Fibroblast of skin of back (primary cell): ENCODE results near the gene TWNK.
"Not testable (repeated sequence)": the region's sequence is repeated elsewhere in the genome, so short reads cannot be mapped to it uniquely, and the experiment has no call there.

ENCODE experiments used
- DNase-seq: peaks from one replicate; pipeline ENCODE4 v3.0.0-alpha.2; 2013

TWNK gene

GRCh38 chr10:100972904-100973535 is 14.3 kb upstream of the TWNK start:
- DNase-seq = no peak

GRCh38 chr10:100975397-100975796 is 11.9 kb upstream of the TWNK start:
- not testable (repeated sequence) for DNase-seq

DNA sequence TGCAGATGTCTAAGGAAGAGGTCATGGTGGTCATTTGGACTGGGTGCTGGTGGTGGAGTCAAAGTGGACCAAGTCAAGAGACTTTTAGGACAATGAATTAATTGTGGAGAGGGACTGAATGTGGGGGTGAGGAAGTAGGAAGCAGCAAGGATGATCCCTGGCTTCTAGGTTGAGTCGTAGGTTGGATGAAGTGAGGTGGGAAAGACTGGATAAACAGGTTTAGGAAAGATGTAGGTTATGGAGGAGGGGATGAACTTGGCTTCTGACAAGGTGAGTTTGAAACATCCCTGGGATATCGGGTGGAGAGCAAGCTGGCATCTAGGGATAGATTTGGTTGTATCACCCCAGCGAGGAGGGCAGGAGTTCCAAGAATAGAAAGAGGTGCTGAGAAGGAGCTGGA is 10.4 kb upstream of the TWNK start:
- no peak for DNase-seq

- DNase-seq = no peak
These were observed 9.9 kb upstream of the TWNK start for GRCh38 chr10:100977436-100977835.

- no peak for DNase-seq
These were observed 9.0 kb upstream of the TWNK start for GRCh38 chr10:100978121-100978900.

GRCh38 chr10:100978901-100979195 is 8.5 kb upstream of the TWNK start:
- no peak for DNase-seq

GRCh38 chr10:100979791-100980272 is 7.5 kb upstream of the TWNK start:
- DNase-seq = no peak

DNA sequence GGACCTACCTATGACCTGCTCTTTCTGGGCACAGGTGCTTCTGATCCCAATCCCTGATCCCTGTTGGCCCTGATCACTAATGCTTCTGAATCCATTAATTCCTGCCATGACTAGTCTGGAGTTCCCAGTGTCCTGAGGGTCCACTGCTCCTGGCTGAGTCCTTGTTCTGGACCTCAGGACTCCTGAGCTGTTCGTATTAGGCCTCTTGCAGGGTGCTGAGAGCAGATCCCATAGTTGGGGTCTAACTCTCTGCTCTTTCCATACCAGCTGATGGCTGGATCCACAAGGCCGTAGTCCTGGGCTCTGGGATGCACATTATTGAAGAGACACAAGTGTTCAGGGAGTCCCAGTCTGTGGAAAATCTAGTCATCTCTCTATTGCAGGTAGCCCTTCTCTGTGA is 7.0 kb upstream of the TWNK start:
- no peak for DNase-seq

GRCh38 chr10:100980711-100981110 is 6.6 kb upstream of the TWNK start:
- no peak for DNase-seq

DNA sequence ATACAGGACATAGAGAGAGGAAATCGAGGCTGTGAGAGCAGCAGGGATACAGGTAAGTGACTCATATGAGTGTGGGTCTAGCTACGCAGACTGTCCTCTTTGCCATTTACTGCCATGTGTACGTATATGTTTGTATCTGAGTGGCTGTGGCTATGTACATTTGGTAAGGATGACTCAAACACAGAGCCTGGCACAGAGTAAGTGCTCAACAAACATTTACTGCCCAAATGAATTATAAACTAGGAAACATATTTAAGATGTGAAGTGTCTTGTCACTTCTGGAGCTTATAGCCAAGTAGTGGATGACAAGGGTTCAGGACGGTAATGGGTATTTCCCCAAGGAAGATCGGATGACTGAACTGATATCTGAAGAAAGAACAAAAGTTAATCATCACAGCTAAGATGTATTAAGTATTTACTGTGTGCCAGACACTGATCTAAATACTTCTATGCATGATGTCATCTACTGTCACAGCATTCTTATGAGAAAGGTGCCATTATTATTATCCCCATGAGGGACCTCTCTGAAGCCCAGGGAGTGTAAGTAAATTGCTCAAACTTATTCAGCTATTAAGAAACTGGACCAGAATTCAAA is 6.1 kb upstream of the TWNK start:
- DNase-seq = no peak

GRCh38 chr10:100982916-100983830 is 4.2 kb upstream of the TWNK start:
- no peak for DNase-seq

DNA sequence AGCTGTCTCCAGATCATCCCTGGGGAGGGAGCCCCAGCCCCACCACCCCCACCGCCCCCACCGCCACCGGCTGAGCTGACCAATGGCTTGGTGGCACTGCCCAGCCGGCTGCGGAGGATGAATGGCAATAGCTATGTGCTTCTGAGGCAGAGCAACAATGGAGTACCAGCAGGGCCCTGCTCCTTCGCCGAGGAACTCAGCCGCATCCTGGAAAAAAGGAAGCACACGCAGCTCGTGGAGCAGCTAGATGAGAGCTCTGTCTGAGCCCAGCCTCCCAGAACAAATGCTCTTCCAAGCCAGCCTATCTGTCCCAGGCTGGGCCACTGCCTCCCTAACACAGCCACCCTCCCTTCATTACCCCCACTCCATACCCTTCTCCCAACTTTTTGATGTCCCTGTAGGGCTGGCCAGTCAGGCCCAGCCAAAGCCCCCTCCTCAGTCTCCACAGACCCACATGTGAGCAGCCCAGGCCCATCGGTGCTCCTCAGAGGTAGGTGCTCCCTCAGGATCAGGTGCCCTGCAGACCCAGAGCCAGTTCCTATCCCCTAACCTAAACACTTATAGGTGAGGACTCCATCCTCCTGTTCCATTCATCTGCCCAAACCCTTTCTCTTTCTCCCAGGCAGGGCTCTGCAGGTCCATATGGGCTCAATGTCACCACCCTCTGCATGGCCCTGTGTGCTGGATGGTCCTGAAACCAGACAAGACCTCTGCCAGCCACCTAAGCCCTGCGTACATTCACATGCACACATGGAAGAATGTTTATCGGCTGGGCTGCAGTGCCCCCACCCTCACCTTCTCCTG is 3.3 kb upstream of the TWNK start:
- DNase-seq = no peak

DNA sequence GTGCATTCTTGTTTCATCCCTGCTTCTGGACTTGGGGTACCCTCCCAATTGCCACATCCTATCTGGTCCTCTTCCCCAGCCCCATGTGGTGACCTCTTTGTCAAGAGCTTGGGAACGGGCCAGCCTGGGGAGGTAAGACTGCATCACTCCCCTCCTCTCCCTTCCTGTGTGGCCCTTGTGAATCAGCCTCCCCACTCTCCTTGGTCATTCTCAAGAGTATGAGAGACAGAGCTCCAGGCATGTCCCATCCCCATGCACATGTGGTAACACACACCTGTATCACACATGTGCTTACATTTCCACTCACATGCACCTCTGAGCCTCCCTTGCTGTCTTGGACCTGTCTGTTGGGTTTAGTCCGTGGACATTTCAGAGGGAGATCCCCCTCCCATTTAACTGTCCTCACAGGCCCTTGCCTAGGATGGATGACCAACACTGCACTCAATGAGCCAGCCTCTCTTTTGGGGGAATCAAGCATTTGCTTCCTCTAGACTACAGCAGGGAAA is 2.6 kb upstream of the TWNK start:
- DNase-seq = no peak

DNA sequence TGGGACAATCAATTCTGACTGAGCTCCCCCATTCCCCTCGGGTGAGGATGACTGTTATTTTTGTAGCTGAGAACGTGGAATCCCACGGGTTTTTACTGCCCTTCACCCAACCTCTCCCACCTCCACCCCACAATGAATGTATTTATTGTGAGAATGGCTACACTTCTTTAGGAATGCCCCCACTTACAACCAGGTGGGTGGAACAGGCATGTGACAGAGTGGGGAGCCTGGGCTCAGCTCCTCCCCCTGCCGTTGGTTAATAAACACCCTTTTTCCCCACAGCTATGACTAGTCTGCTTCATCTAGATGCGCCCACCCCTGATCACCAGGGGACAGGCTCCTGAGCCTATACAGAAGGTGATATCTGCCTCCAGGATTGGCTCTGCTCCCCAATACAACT is 2.0 kb upstream of the TWNK start:
- no peak for DNase-seq

GRCh38 chr10:100986623-100986951 is 756 bp upstream of the TWNK start:
- DNase-seq = no peak

GRCh38 chr10:100987685-100988049 is 324 bp downstream of the TWNK start:
- DNase-seq = no peak

DNA sequence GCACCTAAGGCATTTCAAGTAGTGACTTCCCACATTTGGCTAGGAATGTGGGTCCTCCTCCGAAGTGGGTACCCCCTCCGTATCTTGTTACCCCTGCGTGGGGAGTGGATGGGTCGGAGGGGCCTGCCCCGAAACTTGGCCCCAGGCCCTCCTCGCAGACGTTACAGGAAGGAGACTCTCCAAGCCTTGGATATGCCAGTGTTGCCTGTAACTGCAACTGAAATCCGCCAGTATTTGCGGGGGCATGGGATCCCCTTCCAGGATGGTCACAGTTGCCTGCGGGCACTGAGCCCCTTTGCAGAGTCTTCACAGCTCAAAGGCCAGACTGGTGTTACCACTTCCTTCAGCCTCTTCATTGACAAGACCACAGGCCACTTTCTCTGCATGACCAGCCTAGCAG is 823 bp downstream of the TWNK start:
- DNase-seq = no peak

DNA sequence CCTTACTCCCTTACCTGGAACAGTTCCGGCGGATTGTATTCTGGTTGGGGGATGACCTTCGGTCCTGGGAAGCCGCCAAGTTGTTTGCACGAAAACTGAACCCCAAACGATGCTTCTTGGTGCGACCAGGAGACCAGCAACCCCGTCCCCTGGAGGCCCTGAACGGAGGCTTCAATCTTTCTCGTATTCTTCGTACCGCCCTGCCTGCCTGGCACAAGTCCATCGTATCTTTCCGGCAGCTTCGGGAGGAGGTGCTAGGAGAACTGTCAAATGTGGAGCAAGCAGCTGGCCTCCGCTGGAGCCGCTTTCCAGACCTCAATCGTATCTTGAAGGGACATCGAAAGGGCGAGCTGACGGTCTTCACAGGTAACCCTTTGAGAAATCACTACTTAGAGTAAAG is 1.7 kb downstream of the TWNK start:
- no peak for DNase-seq

DNA sequence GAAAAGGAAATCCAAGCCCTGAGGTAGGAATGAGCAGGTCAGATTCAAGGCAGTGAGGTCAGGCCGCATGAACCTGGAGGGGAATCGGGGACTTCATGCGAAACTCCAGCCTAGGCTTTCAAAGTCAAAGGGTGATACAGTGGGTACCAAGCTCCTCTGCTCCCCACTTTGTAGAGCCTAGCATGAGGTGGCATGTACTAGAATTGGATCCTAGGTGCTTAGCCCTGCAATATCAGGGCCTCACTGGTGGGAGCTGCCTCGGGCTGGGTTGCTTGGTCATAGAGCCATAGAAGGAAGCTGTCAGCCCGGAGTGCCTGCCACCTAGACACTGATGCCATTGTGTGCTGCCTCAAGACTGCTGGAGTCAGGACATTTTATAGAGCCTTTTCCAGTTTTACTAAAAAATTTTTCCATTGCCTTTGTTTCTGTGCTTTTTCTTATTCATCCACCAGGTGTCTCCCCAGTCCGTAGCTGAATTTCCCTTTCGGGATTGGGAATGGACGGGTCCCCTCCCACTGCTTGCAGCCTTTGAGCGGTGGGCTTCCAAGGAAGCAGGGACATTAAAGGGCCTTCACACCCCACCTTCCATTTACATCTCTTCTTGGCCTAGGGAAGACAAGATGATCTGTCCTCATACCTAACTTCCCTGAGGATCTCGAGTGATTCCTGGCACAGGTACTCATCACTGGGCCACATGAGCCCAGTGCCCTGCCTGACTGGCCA is 6.8 kb downstream of the TWNK start:
- peak; percentile 55 for DNase-seq

DNA sequence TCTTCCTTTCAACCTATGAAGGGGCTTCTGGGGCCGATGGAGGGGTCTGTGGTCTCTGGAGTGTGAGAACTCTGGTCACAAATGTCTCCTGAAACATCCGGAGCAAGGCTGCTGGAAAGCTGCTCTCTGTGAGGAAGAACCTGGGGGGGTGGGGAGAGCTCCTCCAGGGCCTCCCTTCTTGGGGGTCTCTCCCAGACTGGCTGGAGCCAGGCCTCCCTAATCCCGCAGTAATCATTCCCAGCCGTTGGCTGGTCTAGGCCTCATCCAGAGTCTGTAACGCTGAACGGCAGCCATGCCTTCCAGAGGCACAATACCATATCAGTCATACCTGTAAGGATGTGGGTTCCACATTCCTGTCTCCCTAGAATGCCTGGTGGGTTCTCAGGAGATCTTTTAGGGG is 7.8 kb downstream of the TWNK start:
- DNase-seq = no peak

DNA sequence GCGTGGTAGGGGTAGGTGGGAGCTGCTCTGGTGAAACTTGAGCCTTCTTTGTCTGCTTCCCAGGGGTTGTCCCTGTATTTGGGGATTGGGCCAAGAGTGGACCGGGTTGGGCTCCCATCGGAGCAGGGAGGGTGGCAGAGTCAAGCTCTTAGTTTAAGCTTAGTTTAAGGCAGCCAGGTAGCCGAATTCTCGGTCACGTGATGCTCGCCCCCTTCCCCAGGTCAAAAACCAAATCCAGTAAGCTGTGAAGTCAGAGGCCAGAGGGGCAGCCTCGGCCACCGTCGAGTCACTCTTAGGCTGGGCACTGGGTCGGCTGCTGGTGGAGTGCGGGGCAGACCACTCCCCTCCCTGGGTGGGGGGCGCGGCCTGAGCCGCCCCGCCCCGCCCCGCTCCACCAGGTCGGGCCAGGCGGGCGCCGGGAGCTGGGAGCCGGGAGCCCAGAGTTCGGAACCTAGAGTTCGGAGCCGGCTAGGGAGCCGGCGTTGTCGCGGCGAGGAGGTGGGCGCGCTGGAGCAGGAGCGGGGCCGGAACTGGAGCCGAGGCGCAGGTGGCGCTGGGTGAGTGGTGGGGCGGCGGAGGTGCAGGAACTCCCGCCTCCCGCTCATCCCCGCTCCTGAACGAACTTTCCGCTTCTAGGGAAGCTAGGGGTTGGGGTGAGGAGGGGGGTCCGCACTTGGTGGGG is 9.5 kb downstream of the TWNK start:
- DNase-seq = no peak
